Activated naive CD8-positive, alpha-beta T cell treated with anti-CD3 and anti-CD28 coated beads, Interleukin-2, amount 10 ng/mL, durations not matched to agents 7 days and 5 days (primary cell): ENCODE data around the gene DPY30. TPM values are rescaled to one million over a fixed set of nuclear protein-coding genes. Genes with fewer than 3 reads are reported as not detected.

Source experiments
- ATAC-seq: fragments of 150-1000 bp; cut with Tn5 transposase; one replicate; pipeline ENCODE4 v1.10.0; 2021; ENCODE audit warnings: low read depth, moderate library complexity
- POLR2A ChIA-PET: fragments of 350-600 bp; sonication (Branson Sonifier 250); formaldehyde crosslinking; loops from one replicate; lab custom pipeline; 2021; ENCODE audit warnings: antibody characterized with exemption; lab: Charles Lee
- DNase-seq: peaks from one replicate; pipeline ENCODE4 v3.0.0; 2021
- H3K27ac Mint-ChIP-seq: one replicate; pipeline ENCODE4 v1.8.0; 2022; ENCODE audit warnings: mild to moderate bottlenecking, mixed read lengths
- H3K27me3 Mint-ChIP-seq: one replicate; pipeline ENCODE4 v1.8.0; 2022; ENCODE audit warnings: mild to moderate bottlenecking, moderate library complexity, mixed read lengths
- H3K36me3 Mint-ChIP-seq: one replicate; pipeline ENCODE4 v1.8.0; 2021; ENCODE audit warnings: mild to moderate bottlenecking, mixed read lengths
- H3K4me1 Mint-ChIP-seq: one replicate; pipeline ENCODE4 v1.8.0; 2021; ENCODE audit warnings: mixed read lengths
- H3K4me3 Mint-ChIP-seq: one replicate; pipeline ENCODE4 v1.8.0; 2022; ENCODE audit warnings: mild to moderate bottlenecking, moderate library complexity, mixed read lengths
- H3K9me3 Mint-ChIP-seq: one replicate; pipeline ENCODE4 v1.8.0; 2021; ENCODE audit warnings: mixed read lengths
- total RNA-seq, 2 experiments: library from RNA; stranded (reverse); gene quantifications; one replicate each; pipeline ENCODE4 v1.2.3, GENCODE V29; 2021

Gene DPY30
- total RNA-seq, 2 experiments from 2014 or later, result 57.8 to 66.7 TPM

DNA sequence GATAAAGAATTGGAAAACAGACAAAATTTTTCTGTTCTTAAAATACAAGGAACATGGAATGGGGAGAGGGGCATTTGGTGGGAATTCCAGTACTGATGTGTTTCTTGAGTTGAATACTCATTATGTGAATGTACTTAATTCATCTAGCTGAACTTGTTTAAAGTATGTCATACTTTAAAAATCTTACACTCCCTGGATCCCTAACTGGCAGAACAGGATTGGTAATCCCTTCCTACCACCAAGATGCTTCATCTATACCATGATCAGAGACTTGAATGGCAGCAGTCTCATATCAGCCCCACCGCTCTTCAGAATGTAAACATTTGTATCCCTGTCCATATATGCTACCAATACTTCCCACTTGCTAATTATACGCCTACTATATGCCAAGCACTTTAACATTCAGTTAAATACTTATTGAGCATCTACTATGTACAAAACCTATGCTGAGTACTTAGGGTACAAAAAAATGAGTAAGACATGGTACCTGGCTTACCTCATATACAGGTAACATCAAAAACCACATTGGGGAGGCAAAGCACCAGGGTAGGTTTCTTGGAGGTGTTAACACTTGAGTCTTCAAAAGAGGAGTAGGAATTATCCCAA is 34.1 kb downstream of the DPY30 start:
- H3K36me3 Mint-ChIP-seq, result peaks cover 15% of the 10 kb centered on the region
- H3K27ac Mint-ChIP-seq, result no peak overlapping the region
- peaks cover 40% of the 10 kb centered on the region for H3K4me1 Mint-ChIP-seq
- no peaks in the 10 kb centered on the region for H3K9me3 Mint-ChIP-seq
- no peaks in the 10 kb centered on the region for H3K27me3 Mint-ChIP-seq
- no peak for DNase-seq
- no peak overlapping the region for H3K4me3 Mint-ChIP-seq
- no peak for ATAC-seq
- POLR2A ChIA-PET, result no interaction called here

DNA sequence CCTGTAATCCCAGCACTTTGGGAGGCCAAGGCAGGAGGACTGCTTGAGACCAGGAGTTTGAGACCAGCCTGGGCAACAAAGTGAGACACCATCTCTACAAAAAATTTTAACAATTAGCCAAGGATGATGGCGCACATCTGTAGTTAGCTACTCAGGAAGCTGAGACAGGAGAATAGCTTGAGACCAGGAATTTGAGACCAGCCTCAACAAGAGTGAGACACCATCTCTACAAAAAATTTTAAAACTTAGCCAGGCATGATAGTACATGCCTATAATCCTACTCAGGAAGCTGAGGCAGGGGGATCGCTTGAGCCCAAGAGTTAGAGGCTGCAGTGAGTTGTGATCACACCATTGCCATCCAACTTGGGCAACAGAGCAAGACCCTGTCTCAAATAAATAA is 35.8 kb downstream of the DPY30 start:
- no peak overlapping the region for H3K27ac Mint-ChIP-seq
- no peaks in the 10 kb centered on the region for H3K9me3 Mint-ChIP-seq
- ATAC-seq (no peak), DNase-seq (no peak)
- peaks cover 18% of the 10 kb centered on the region for H3K36me3 Mint-ChIP-seq
- H3K4me1 Mint-ChIP-seq, result peaks cover 46% of the 10 kb centered on the region
- no peaks in the 10 kb centered on the region for H3K27me3 Mint-ChIP-seq
- H3K4me3 Mint-ChIP-seq, result no peak overlapping the region
- POLR2A ChIA-PET, result interaction anchor here (0.6 to 1.5 kb wide), 2 partner anchors 12 to 36 kb away, joined by 4 read pairs; partner anchors contain the start of gene DPY30

DNA sequence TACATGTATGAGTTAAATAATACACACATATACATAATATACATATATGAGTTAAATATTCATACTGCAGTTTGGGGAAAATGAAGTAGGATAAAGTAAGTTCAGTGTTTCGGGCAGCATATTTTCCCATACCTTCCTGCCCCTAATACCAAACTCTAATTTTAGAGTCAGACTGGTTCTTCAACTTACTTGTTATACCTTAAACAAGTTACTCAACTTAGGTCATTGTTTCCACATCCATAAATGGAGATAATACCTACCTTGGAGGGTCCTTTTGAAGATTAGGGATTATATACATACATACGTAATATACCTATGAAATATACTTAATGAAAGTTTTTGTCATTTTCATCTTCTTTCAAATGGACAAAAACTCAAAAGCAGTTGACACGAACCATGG is 37.2 kb downstream of the DPY30 start:
- DNase-seq (no peak), ATAC-seq (no peak)
- Mint-ChIP-seq H3K4me3 (no peak overlapping the region), H3K36me3 (peaks cover 20% of the 10 kb centered on the region), H3K27me3 (no peaks in the 10 kb centered on the region), H3K4me1 (peaks cover 45% of the 10 kb centered on the region), H3K9me3 (no peaks in the 10 kb centered on the region), H3K27ac (no peak overlapping the region)
- POLR2A ChIA-PET, result no interaction called here

DNA sequence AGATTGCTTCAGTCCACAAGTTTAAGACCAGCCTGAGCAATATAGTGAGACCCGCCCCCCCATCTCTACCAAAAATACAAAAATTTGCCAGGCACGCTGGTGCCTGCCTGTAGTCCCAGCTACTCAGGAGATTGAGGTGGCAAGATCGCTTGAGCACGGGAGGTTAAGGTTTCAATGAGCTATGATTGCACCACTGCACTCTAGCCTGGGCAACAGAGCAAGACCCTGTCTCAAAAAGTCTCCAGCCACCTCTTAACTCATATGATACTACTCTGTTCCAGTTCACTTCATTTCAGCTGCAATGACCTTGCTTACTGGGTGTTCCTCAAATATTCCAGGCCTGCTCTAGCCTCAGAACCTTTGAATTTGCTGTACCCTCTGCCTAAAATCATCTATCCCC is 40.2 kb downstream of the DPY30 start:
- H3K9me3 Mint-ChIP-seq, result no peaks in the 10 kb centered on the region
- POLR2A ChIA-PET, result interaction anchor here (0.9 kb wide), 1 partner anchor 9 kb away, joined by 5 read pairs; no protein-coding TSS in a partner anchor
- ATAC-seq (no peak), DNase-seq (no peak)
- H3K27me3 Mint-ChIP-seq, result no peaks in the 10 kb centered on the region
- peaks cover 36% of the 10 kb centered on the region for H3K4me1 Mint-ChIP-seq
- no peak overlapping the region for H3K4me3 Mint-ChIP-seq
- H3K27ac Mint-ChIP-seq, result no peak overlapping the region
- peaks cover 16% of the 10 kb centered on the region for H3K36me3 Mint-ChIP-seq

DNA sequence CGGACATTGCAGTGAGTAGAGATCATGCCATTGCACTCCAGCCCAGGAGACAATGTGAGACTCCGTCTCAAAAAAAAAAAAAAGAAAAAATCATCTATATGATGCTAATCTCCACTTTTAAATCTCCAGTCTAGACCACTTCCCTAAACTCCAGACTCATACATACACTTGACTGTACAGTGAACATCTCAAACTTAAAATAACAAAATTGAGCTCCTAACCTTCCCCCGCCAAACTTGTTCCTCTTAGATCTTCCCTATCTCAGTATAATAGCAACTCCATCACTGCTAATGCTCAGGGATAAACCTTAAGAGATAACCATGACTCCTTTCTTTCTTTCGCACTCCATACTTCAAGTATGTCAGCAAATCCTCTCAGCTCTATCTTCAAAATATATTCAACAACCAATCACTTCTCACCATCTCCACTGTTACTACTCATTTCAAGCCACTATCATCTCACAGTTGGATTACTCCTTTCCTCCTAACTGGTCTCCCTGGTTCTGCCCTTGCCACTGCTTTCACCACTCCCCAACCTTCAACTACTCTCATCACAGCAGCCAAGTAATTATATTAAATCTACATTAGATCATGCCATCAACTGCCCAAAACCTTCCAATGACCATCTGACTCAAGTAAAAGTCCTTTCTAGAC is 40.7 kb downstream of the DPY30 start:
- no peaks in the 10 kb centered on the region for H3K9me3 Mint-ChIP-seq
- H3K4me1 Mint-ChIP-seq, result peaks cover 33% of the 10 kb centered on the region
- POLR2A ChIA-PET, result no interaction called here
- H3K27me3 Mint-ChIP-seq, result no peaks in the 10 kb centered on the region
- no peak overlapping the region for H3K4me3 Mint-ChIP-seq
- H3K36me3 Mint-ChIP-seq, result peaks cover 16% of the 10 kb centered on the region
- H3K27ac Mint-ChIP-seq, result peak overlapping the region; percentile 4
- no peak for DNase-seq
- no peak for ATAC-seq

DNA sequence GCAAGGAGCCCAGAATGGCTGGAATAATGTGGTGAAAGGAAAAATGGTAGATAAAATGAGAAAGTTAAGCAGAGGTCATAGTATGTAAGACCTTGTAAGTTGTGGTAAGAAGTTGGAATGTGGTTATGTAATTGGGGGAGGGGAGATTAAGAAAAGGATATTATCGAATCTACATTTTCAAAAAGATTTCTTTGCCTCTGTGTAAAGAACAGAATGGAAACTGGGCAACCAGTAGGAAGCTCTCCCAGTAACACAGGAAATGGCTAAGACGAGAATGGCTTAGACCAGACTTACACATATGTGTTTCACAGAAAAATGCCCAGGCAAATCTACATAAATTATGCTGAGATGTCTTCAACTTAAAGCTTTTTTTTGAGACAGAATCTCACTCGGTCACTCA is 42.0 kb downstream of the DPY30 start:
- POLR2A ChIA-PET, result no interaction called here
- H3K4me1 Mint-ChIP-seq, result peaks cover 35% of the 10 kb centered on the region
- DNase-seq (no peak), ATAC-seq (peak; percentile 63)
- peaks cover 16% of the 10 kb centered on the region for H3K36me3 Mint-ChIP-seq
- no peak overlapping the region for H3K27ac Mint-ChIP-seq
- H3K27me3 Mint-ChIP-seq, result no peaks in the 10 kb centered on the region
- H3K9me3 Mint-ChIP-seq, result no peaks in the 10 kb centered on the region
- H3K4me3 Mint-ChIP-seq, result no peak overlapping the region

DNA sequence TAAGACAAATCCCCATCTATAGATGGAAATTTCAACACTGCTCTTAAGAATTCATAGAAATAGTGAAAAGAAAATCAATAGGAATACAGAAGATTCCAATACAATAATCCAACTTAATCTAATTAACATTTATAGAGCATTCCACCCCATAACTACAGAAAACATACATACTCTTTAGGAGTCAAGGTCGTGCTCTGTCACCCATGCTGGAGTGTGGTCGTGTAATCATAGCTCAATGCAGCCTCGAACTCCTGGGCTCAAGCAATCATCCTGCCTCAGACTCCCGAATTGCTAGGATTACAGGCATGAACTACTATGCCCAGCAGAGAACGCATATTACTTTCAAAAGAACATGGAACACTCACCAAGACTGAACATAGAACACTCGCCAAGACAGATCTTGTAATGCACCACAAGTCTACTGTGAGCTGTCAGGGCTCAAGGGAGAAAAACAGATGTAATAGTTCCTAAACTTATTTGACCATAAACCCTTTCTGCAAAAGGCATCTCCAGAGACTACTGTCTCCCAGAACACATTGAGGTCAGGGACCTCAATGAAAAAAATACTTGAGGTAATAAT is 42.9 kb downstream of the DPY30 start:
- no peak for DNase-seq
- no peak for ATAC-seq
- H3K27ac Mint-ChIP-seq, result no peak overlapping the region
- no peaks in the 10 kb centered on the region for H3K27me3 Mint-ChIP-seq
- H3K4me3 Mint-ChIP-seq, result no peak overlapping the region
- no peaks in the 10 kb centered on the region for H3K9me3 Mint-ChIP-seq
- peaks cover 21% of the 10 kb centered on the region for H3K36me3 Mint-ChIP-seq
- POLR2A ChIA-PET, result no interaction called here
- peaks cover 35% of the 10 kb centered on the region for H3K4me1 Mint-ChIP-seq

DNA sequence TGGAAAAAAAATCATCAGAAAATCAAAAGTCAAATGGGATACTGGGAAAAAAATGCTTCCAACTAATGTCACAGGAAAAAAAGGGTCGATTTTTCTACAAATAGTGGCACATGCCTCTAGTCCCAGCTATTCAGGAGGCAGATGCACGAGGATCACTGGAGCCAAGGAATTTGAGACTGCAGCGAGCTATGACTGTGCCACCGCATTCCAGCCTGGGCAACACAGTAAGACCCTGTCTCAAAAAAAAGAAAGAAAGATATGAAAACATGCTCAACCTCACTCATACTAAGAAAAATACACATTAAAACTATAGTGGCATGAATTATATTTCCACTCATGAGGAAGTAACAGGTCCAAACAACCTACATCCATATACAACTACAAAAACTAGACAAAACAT is 46.7 kb downstream of the DPY30 start:
- H3K27me3 Mint-ChIP-seq, result no peaks in the 10 kb centered on the region
- POLR2A ChIA-PET, result no interaction called here

DNA sequence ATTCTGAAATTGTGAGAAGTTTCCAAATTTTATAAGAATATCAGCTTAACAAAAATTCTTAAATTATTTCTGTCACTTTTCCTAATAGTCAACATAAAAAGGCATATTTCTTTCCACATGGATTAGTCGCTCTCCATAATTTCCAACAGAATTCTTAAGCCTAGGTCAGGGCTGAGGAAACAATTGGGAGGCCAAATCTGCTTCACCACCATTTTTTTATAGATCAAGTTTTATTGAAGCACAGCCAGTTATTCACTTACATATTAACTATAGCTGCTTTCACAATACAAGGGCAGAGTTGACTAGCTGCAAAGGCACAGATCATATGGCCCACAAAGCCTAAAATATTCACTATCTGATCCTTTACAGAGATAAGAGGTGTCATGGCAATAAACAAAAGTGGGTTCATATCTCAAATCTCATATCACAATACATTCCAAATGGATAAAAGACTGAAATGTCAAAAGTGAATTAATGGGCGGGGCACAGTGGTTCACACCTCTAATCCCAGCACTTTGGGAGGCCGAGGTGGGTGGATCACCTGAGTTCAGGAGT is 47.5 kb downstream of the DPY30 start:
- DNase-seq (no peak), ATAC-seq (no peak)
- peaks cover 23% of the 10 kb centered on the region for H3K36me3 Mint-ChIP-seq
- no peak overlapping the region for H3K27ac Mint-ChIP-seq
- H3K4me3 Mint-ChIP-seq, result no peak overlapping the region
- no peaks in the 10 kb centered on the region for H3K9me3 Mint-ChIP-seq
- no peaks in the 10 kb centered on the region for H3K27me3 Mint-ChIP-seq
- POLR2A ChIA-PET, result no interaction called here
- H3K4me1 Mint-ChIP-seq, result peaks cover 20% of the 10 kb centered on the region

More for the DNA sequence above, 46.7 kb downstream of the DPY30 start:
- Mint-ChIP-seq H3K36me3 (peaks cover 25% of the 10 kb centered on the region), H3K9me3 (no peaks in the 10 kb centered on the region), H3K4me1 (peaks cover 22% of the 10 kb centered on the region), H3K4me3 (no peak overlapping the region), H3K27ac (no peak overlapping the region)
- DNase-seq (no peak), ATAC-seq (no peak)

DNA sequence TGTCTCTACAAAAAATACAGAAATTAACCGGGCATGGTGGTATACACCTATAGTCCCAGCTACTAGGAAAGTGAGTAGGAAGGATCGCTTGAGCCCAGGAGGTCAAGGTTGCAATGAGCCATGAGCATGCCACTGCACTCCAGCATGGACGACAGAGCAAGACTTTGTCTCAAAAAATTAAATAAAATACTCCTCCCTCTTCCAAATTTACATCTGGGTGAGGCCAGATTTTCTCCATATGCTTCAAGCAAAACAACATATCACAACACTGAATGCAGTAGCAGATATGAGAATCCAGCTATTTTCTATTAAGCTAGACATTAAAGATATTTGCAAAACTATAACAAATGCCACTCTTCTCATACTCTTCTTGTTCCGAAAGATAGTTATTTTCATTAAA is 49.7 kb downstream of the DPY30 start:
- Mint-ChIP-seq H3K27me3 (no peaks in the 10 kb centered on the region), H3K4me1 (peaks cover 13% of the 10 kb centered on the region), H3K27ac (no peak overlapping the region), H3K9me3 (no peaks in the 10 kb centered on the region), H3K36me3 (peaks cover 14% of the 10 kb centered on the region), H3K4me3 (no peak overlapping the region)
- POLR2A ChIA-PET, result no interaction called here
- ATAC-seq (no peak), DNase-seq (no peak)

DNA sequence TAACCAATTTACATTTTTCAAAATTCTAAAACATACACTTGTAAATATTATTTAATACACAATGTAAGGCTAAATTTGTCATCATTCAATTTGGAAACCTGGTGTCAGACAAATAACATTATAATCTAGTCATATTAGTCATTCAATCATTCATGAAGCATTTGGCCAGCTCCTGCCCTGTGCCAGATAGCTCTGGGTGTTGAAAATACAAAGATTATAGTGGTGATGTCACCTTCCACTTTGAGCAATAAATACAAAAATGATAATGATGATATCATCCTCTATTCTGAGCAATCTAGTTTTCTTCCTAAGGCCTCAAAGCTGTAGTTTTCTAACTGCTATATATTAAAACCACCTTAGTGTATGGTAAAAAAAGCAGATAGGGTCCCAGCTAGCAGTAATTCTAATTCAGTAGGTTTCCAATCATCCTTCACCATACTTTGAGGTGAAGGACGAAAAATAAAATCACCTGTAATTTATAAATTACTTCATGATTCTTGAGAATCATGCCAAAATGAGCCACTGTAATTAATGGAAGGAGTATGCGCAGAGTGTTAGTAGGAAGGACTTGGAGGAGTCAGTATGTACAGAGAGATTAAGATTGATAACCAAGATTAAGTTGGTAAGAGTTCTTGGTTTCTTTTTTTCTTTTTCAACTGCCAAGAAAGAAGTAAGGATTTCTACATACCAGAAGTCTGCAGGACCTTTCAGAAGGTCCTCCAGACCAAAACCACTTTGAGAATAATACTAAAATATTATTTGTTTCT is 52.0 kb downstream of the DPY30 start:
- Mint-ChIP-seq H3K4me1 (peaks cover 12% of the 10 kb centered on the region), H3K27ac (peak overlapping the region; percentile 9), H3K27me3 (no peaks in the 10 kb centered on the region), H3K4me3 (no peak overlapping the region), H3K36me3 (peaks cover 24% of the 10 kb centered on the region), H3K9me3 (no peaks in the 10 kb centered on the region)
- DNase-seq (no peak), ATAC-seq (no peak)
- POLR2A ChIA-PET, result no interaction called here

DNA sequence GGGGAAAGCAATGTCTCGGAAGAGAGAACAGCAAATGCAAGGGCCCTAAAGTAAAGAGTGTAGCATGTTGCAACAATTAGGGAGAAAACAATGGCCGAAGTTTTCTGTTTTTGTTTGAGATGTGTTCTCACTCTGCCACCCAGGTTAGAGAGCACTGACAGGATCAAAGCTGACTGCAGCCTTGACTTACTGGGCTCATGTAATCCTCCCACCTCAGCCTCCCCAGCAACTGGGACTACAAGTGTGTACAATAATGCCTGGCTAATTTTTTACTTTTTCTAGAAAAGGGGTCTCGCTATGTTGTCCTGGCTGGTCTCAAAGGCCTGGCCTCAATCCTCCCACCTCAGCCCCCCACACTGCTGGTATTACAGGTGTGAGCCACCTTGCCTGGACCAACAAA is 52.7 kb downstream of the DPY30 start:
- H3K4me1 Mint-ChIP-seq, result peaks cover 12% of the 10 kb centered on the region
- POLR2A ChIA-PET, result interaction anchor here (0.7 kb wide), 1 partner anchor 27 kb away, joined by 3 read pairs; no protein-coding TSS in a partner anchor
- H3K36me3 Mint-ChIP-seq, result peaks cover 20% of the 10 kb centered on the region
- H3K27me3 Mint-ChIP-seq, result no peaks in the 10 kb centered on the region
- no peak overlapping the region for H3K4me3 Mint-ChIP-seq
- DNase-seq (no peak), ATAC-seq (no peak)
- no peak overlapping the region for H3K27ac Mint-ChIP-seq
- H3K9me3 Mint-ChIP-seq, result no peaks in the 10 kb centered on the region

DNA sequence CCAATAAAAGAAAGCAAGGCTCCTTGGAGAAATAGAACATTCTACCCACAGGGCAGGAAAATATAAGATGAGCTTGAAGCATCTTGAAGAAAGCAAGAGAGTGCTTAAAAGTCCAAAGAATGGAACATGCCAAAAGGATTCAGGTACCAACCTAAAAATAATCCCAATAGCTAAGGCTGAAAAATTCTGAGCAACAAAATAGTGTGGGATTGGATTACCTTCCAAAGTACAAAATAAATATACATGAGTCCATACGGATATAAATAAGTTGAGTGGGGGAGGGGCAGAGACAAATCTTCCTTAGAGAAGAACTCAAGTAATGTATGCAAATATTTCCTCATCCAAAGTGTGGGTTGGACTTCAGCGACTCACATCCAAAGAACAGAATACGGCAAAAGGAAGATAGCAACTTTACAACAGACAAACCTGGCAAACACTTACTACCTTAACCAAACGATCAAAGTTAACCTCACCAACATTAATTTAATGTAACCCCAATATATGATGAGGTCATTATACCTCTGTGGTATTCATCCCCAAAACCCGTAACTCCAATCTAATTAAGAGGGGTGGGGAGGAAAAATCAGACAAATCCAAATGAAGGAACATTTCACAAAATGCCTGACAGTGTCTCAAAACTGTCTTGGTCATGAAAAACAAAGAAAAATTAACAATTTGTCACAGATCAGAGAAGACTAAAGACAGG is 55.7 kb downstream of the DPY30 start:
- H3K27me3 Mint-ChIP-seq, result no peaks in the 10 kb centered on the region
- peaks cover 1% of the 10 kb centered on the region for H3K9me3 Mint-ChIP-seq
- POLR2A ChIA-PET, result no interaction called here
- H3K4me3 Mint-ChIP-seq, result no peak overlapping the region
- DNase-seq (no peak), ATAC-seq (no peak)
- H3K36me3 Mint-ChIP-seq, result peaks cover 14% of the 10 kb centered on the region
- H3K27ac Mint-ChIP-seq, result no peak overlapping the region
- peaks cover 18% of the 10 kb centered on the region for H3K4me1 Mint-ChIP-seq
